Stimulated activated memory B cell treated with anti-CD40 and anti-IgM and Interleukin-4, amounts not matched to agents 10 μg/mL and 1 μg/mL and 100 μg/mL, for 72 hours (primary cell): ENCODE measurements around the gene ARID1B.

ENCODE experiments used
- ATAC-seq: fragments of 150-1000 bp; cut with Tn5 transposase; 2 replicates; pipeline ENCODE4 v1.10.0; 2021
- H3K27ac Mint-ChIP-seq: one replicate; pipeline ENCODE4 v1.8.0; 2022; ENCODE audit warnings: mild to moderate bottlenecking, mixed read lengths
- H3K27me3 Mint-ChIP-seq: one replicate; pipeline ENCODE4 v1.8.0; 2022; ENCODE audit warnings: mixed read lengths
- H3K36me3 Mint-ChIP-seq: one replicate; pipeline ENCODE4 v1.8.0; 2022; ENCODE audit warnings: mixed read lengths
- H3K4me1 Mint-ChIP-seq: one replicate; pipeline ENCODE4 v1.8.0; 2022; ENCODE audit warnings: mixed read lengths
- H3K4me3 Mint-ChIP-seq: one replicate; pipeline ENCODE4 v1.8.0; 2022; ENCODE audit warnings: mild to moderate bottlenecking, moderate library complexity, mixed read lengths
- H3K9me3 Mint-ChIP-seq: one replicate; pipeline ENCODE4 v1.8.0; 2022; ENCODE audit warnings: mixed read lengths

The ARID1B gene

DNA sequence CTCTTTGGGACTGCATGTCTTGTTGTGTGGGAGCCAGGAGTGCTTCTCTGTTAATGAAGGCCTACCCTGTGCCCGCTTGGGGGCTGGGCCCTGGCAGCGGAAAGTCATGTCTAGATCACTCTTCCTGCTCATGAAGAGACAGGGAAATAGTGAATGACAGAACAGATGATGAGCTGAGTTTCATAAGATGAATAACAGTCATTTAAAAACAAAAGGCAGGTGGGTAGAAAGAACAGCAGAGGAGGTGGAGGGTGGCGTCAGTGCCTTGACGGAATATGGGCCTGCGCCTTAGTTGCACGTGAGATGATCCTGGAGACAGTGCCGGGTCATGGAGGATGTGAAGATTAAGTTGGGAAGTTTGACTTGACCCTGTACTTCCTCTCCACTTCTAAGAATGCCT lies 85.5 kb downstream of the ARID1B start:
- peak; percentile 31 for ATAC-seq
- Mint-ChIP-seq H3K27ac (peak overlapping the region; percentile 26), H3K4me3 (no peak overlapping the region), H3K4me1 (peaks cover 74% of the 10 kb centered on the region), H3K36me3 (peaks cover 27% of the 10 kb centered on the region), H3K27me3 (no peaks in the 10 kb centered on the region), H3K9me3 (no peaks in the 10 kb centered on the region)

DNA sequence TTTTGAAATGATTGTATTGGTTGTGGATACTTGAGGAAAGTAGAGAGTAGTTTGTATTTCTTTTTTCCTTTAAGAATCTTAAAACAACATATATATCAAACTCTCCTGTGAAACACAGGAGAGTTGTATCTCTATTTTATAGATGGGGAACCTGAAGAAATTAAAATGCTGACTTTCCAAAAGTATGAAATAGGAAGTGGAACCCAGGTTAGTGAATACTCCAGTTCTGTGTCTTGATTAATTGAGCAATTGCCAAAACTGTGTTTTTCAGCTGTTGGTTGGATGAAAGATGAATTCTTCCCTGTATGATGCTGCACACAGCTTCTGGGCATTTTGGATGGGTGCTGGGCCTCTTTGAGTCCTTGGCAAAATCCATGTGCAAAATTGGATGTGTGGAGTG lies 86.3 kb downstream of the ARID1B start:
- H3K9me3 Mint-ChIP-seq = no peaks in the 10 kb centered on the region
- H3K27ac Mint-ChIP-seq = peak overlapping the region; percentile 26
- H3K4me3 Mint-ChIP-seq = no peak overlapping the region
- peaks cover 74% of the 10 kb centered on the region for H3K4me1 Mint-ChIP-seq
- no peak for ATAC-seq
- H3K36me3 Mint-ChIP-seq = peaks cover 21% of the 10 kb centered on the region
- H3K27me3 Mint-ChIP-seq = no peaks in the 10 kb centered on the region

DNA sequence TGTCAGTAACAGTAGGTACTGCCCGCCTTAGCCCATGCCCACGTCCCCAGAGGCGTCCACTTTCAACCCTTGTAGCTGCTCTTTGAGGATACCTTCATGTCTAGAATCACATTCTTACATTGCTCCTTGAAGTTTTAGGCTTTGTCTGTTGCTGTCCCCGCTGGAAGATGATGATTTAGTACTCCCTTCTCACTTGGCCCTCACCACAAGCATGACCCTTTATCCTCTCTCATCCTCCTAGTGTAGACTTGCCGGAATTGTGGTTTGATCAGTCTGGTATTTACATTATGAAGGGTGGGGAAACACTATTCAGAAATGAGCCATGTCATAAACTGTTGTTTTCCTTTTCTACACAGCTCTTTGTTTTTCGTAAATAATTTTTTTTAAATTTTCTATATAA lies 87.4 kb downstream of the ARID1B start:
- no peak for ATAC-seq
- Mint-ChIP-seq H3K36me3 (peaks cover 21% of the 10 kb centered on the region), H3K4me1 (peaks cover 77% of the 10 kb centered on the region), H3K27me3 (no peaks in the 10 kb centered on the region), H3K9me3 (no peaks in the 10 kb centered on the region), H3K4me3 (no peak overlapping the region), H3K27ac (peak overlapping the region; percentile 87)

- no peak for ATAC-seq
- H3K27me3 Mint-ChIP-seq = no peaks in the 10 kb centered on the region
- peak overlapping the region; percentile 87 for H3K27ac Mint-ChIP-seq
- H3K36me3 Mint-ChIP-seq = peaks cover 21% of the 10 kb centered on the region
- peaks cover 75% of the 10 kb centered on the region for H3K4me1 Mint-ChIP-seq
- H3K9me3 Mint-ChIP-seq = no peaks in the 10 kb centered on the region
- no peak overlapping the region for H3K4me3 Mint-ChIP-seq
These were observed 87.9 kb downstream of the ARID1B start for GRCh38 chr6:156865019-156865629.

- Mint-ChIP-seq H3K36me3 (peaks cover 21% of the 10 kb centered on the region), H3K27me3 (no peaks in the 10 kb centered on the region), H3K9me3 (no peaks in the 10 kb centered on the region), H3K27ac (peak overlapping the region; percentile 87), H3K4me3 (peak overlapping the region; percentile 43), H3K4me1 (peaks cover 80% of the 10 kb centered on the region)
- peak; percentile 62 for ATAC-seq
These were observed 89.2 kb downstream of the ARID1B start for GRCh38 chr6:156866220-156867015.

DNA sequence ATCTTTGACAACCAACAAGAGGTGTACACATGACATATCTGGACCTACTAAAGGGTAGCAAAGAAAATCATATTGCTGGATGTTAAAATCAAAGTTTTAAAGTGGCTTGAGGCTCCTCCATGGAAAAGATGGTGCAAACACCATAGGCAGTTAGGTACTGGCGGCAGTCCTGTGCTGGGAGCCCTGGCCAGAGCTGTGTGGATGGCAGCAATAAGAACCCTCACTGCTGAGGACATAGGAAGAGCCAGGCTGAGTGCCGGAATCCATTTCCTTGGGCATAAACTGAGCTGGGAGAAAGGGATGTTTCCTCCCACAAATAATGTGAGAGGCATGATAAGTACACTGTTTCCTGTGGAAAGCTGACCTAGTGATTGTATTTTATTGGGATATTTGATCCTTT lies 89.9 kb downstream of the ARID1B start:
- Mint-ChIP-seq H3K36me3 (peaks cover 15% of the 10 kb centered on the region), H3K4me1 (peaks cover 80% of the 10 kb centered on the region), H3K27ac (peak overlapping the region; percentile 87), H3K27me3 (no peaks in the 10 kb centered on the region), H3K9me3 (no peaks in the 10 kb centered on the region), H3K4me3 (no peak overlapping the region)
- ATAC-seq = no peak

- peak overlapping the region; percentile 12 for H3K27ac Mint-ChIP-seq
These were observed 91.2 kb downstream of the ARID1B start for GRCh38 chr6:156868385-156868784.

DNA sequence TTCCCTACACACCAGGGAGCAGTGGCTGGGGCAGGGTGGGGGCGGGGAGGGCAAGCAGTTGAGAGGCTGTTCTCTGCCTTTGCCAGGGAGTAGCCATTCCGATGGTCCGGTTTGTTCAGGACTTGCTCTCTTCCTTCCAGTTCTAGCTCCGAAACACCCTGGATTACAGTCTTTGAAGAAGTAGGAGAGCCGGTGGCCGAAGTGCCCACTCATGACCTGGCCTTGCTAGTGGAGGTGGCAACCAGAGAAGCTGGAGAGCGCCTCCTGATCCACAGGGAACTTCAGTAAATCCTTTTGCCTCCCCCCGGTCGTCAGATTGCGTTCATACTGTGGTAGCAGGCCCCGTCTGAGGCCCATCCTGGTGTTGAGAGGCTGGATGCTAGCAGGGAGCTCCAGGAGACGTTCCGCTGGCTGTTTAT lies 92.8 kb downstream of the ARID1B start:
- H3K27me3 Mint-ChIP-seq = no peaks in the 10 kb centered on the region
- peaks cover 83% of the 10 kb centered on the region for H3K4me1 Mint-ChIP-seq
- peaks cover 30% of the 10 kb centered on the region for H3K36me3 Mint-ChIP-seq
- H3K4me3 Mint-ChIP-seq = no peak overlapping the region
- ATAC-seq = no peak
- no peak overlapping the region for H3K27ac Mint-ChIP-seq
- H3K9me3 Mint-ChIP-seq = no peaks in the 10 kb centered on the region

More at GRCh38 chr6:156868385-156868784, 91.2 kb downstream of the ARID1B start:
- Mint-ChIP-seq H3K27me3 (no peaks in the 10 kb centered on the region), H3K36me3 (peaks cover 17% of the 10 kb centered on the region), H3K9me3 (no peaks in the 10 kb centered on the region), H3K4me1 (peaks cover 78% of the 10 kb centered on the region), H3K4me3 (no peak overlapping the region)
- no peak for ATAC-seq

GRCh38 chr6:156870924-156871539 lies 93.9 kb downstream of the ARID1B start:
- no peaks in the 10 kb centered on the region for H3K9me3 Mint-ChIP-seq
- peaks cover 79% of the 10 kb centered on the region for H3K4me1 Mint-ChIP-seq
- H3K27ac Mint-ChIP-seq = peak overlapping the region; percentile 31
- no peak for ATAC-seq
- no peaks in the 10 kb centered on the region for H3K27me3 Mint-ChIP-seq
- H3K36me3 Mint-ChIP-seq = peaks cover 20% of the 10 kb centered on the region
- no peak overlapping the region for H3K4me3 Mint-ChIP-seq

DNA sequence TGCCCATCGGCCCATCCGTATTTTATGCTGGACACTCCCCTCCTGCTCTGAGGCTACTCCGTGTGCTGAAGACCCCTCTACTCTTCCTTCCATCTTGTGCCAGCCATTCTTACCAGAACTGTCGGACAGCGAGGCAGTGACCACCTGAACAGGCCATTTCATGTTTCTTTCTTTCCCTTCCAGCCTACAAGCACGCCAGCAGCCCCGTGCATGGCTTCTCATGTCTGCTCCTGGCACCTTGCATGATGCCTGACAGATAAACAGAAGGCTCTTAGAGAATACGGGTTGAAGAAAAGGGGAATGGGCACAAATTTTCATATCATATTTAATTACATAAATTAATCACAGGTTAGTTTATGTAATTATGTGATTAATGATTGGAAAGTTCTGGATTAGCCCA lies 95.7 kb downstream of the ARID1B start:
- peaks cover 75% of the 10 kb centered on the region for H3K4me1 Mint-ChIP-seq
- peaks cover 19% of the 10 kb centered on the region for H3K36me3 Mint-ChIP-seq
- H3K27me3 Mint-ChIP-seq = no peaks in the 10 kb centered on the region
- H3K4me3 Mint-ChIP-seq = no peak overlapping the region
- no peak overlapping the region for H3K27ac Mint-ChIP-seq
- no peak for ATAC-seq
- no peaks in the 10 kb centered on the region for H3K9me3 Mint-ChIP-seq

DNA sequence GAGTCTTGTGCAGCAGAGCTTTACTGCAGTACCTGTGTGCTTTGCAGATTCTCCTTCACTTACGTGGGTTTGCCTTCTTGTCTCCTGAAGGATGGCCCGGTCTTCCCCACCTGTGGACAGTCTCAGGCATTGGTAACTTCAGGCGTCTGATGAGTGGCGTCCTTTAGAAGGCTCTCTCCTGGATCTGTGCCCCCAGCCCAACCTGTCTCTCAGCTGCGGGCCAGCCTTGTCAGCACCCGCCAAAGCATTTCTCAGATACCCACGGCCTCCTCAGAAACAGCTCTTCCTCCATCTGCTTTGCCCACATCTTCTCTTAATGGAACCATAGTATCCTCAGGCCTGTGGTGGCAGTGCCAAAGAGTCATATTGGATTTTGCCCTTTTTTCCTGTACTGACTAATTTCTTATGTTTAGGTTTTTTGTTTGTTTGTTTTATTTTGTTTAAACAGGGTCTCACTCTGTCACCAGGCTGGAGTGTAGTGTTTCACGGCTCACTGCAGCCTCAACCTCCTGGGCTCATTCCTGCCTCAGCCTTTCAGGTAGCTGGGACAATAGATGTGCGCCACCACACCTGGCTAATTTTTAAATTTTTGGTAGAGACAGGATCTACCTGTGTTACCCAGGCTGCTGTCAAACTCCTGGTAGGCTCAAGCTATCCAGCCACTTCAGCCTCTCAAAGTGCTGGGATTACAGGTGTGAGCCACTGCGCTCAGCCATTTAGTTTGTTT lies 96.6 kb downstream of the ARID1B start:
- no peaks in the 10 kb centered on the region for H3K9me3 Mint-ChIP-seq
- no peak for ATAC-seq
- no peak overlapping the region for H3K27ac Mint-ChIP-seq
- peaks cover 19% of the 10 kb centered on the region for H3K36me3 Mint-ChIP-seq
- peaks cover 75% of the 10 kb centered on the region for H3K4me1 Mint-ChIP-seq
- H3K27me3 Mint-ChIP-seq = no peaks in the 10 kb centered on the region
- no peak overlapping the region for H3K4me3 Mint-ChIP-seq

- Mint-ChIP-seq H3K27ac (no peak overlapping the region), H3K4me3 (no peak overlapping the region), H3K4me1 (peaks cover 78% of the 10 kb centered on the region), H3K27me3 (no peaks in the 10 kb centered on the region), H3K36me3 (peaks cover 23% of the 10 kb centered on the region), H3K9me3 (no peaks in the 10 kb centered on the region)
- ATAC-seq = no peak
These were observed 97.9 kb downstream of the ARID1B start for GRCh38 chr6:156875062-156875461.

DNA sequence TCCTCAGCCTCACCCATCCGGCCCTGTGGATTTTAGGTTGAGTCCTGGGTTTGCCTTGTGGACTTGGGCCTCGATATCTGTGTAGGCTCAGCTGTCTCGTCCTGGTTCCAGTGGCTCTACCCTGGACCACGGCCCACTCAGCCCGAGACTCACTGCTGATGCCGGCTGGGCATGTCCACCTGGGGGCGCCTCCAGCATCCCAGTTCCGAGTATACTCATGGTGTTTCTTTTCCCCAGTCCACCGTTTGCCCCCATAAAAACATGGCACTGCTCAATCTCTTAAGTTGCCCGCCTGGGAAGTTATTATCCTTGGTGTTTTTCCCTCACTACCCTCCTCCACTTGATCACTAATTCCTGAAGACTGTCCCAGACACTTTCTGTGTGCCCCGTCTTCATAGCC lies 99.1 kb downstream of the ARID1B start:
- no peak for ATAC-seq
- no peak overlapping the region for H3K4me3 Mint-ChIP-seq
- no peak overlapping the region for H3K27ac Mint-ChIP-seq
- peaks cover 69% of the 10 kb centered on the region for H3K4me1 Mint-ChIP-seq
- peaks cover 23% of the 10 kb centered on the region for H3K36me3 Mint-ChIP-seq
- no peaks in the 10 kb centered on the region for H3K9me3 Mint-ChIP-seq
- H3K27me3 Mint-ChIP-seq = no peaks in the 10 kb centered on the region

GRCh38 chr6:156877126-156877863 lies 100.1 kb downstream of the ARID1B start:
- peaks cover 69% of the 10 kb centered on the region for H3K4me1 Mint-ChIP-seq
- no peaks in the 10 kb centered on the region for H3K9me3 Mint-ChIP-seq
- H3K36me3 Mint-ChIP-seq = peaks cover 23% of the 10 kb centered on the region
- no peak for ATAC-seq
- no peak overlapping the region for H3K4me3 Mint-ChIP-seq
- H3K27me3 Mint-ChIP-seq = no peaks in the 10 kb centered on the region
- H3K27ac Mint-ChIP-seq = no peak overlapping the region

GRCh38 chr6:156878681-156879080 lies 101.5 kb downstream of the ARID1B start:
- H3K4me1 Mint-ChIP-seq = peaks cover 72% of the 10 kb centered on the region
- ATAC-seq = no peak

More at GRCh38 chr6:156878681-156879080, 101.5 kb downstream of the ARID1B start:
- Mint-ChIP-seq H3K36me3 (peaks cover 16% of the 10 kb centered on the region), H3K4me3 (no peak overlapping the region), H3K9me3 (no peaks in the 10 kb centered on the region), H3K27me3 (no peaks in the 10 kb centered on the region), H3K27ac (no peak overlapping the region)
